Measurements from ENCODE around the gene LATS1. TPM values are rescaled to one million over a fixed set of nuclear protein-coding genes. Genes with fewer than 3 reads are reported as not detected.
A peak's percentile ranks its signal among the peaks of the same experiment; 100 is the strongest.
"Not testable (repeated sequence)": the region's sequence is repeated elsewhere in the genome, so short reads cannot be mapped to it uniquely, and the experiment has no call there.

Gene LATS1
- polyA plus RNA-seq (2012; ENCODE audit: missing spikeins), result 10.3 TPM

- TF ChIP-seq TAF1 (IDR thresholded peaks at IDR 0.05; ENCODE audit: borderline replicate concordance, low read depth, low read length), result peak; percentile 90
- peak; percentile 94 for TF ChIP-seq POLR2AphosphoS5 (IDR thresholded peaks at IDR 0.05; ENCODE audit: low read depth, low read length)
- peak; percentile 99 for TF ChIP-seq POLR2A (IDR thresholded peaks at IDR 0.05; ENCODE audit: low read depth, low read length)
- FAIRE-seq, result peak; percentile 87
These were observed at the start of gene LATS1 for GRCh38 chr6:149717588-149718458. Gene LATS1, minus strand, starts transcription at chr6:149718101. Its CDS starts 15,975 bp downstream, at chr6:149702126.

GRCh38 chr6:149766156-149766769 lies 48.4 kb upstream of the LATS1 start:
- no peak for TF ChIP-seq TAF1 (IDR thresholded peaks at IDR 0.05; ENCODE audit: borderline replicate concordance, low read depth, low read length)
- TF ChIP-seq POLR2AphosphoS5 (IDR thresholded peaks at IDR 0.05; ENCODE audit: low read depth, low read length), result no peak
- TF ChIP-seq POLR2A (IDR thresholded peaks at IDR 0.05; ENCODE audit: low read depth, low read length), result no peak
- FAIRE-seq (no peak), DNase-seq (ENCODE audit: insufficient read length) (no peak)

More at GRCh38 chr6:149717588-149718458, at the start of gene LATS1:
- peak; percentile 82 for DNase-seq (ENCODE audit: insufficient read length)

DNA sequence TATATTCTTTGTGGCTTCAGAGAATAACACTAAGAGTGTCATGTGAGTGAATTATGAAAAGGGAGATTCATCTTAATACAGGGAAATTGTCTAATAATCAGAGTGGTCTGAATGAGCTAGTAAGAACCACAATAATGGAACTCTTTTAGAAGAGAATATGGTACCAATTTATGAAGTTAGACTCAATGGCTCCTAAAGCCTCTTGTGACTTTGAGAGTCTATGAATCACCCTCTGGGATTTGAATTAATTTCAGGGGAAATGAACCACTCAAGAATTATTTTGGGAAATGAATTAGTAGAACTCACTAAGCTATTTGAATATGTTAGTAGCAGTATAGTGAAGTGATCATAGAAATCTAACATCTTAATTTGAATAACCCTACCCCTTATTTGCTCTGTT lies 46.0 kb upstream of the LATS1 start:
- no peak for FAIRE-seq

DNA sequence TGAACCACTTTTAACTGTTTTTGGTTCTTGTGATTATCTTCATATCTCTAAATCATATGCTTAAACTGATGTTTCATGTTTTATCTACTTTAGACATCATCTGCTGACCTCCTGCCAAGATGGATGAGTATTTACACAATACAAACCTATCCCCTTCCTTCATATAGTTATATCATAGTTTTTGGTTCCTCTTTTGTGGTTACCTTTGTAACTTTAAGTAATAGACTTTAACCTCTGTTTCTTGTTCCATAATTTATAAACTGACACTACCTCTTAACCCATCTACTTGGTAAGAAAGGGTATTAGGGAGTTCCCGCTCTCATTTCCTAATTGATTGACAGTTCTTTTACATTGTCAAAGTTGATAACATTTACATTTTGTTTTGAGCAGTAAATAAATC lies 43.5 kb upstream of the LATS1 start:
- TF ChIP-seq POLR2A (IDR thresholded peaks at IDR 0.05; ENCODE audit: low read depth, low read length), result no peak
- TF ChIP-seq POLR2AphosphoS5 (IDR thresholded peaks at IDR 0.05; ENCODE audit: low read depth, low read length), result no peak
- no peak for TF ChIP-seq TAF1 (IDR thresholded peaks at IDR 0.05; ENCODE audit: borderline replicate concordance, low read depth, low read length)
- DNase-seq (ENCODE audit: insufficient read length) (no peak), FAIRE-seq (peak; percentile 70)

More for the DNA sequence above, 46.0 kb upstream of the LATS1 start:
- no peak for TF ChIP-seq POLR2A (IDR thresholded peaks at IDR 0.05; ENCODE audit: low read depth, low read length)
- TF ChIP-seq TAF1 (IDR thresholded peaks at IDR 0.05; ENCODE audit: borderline replicate concordance, low read depth, low read length), result no peak
- TF ChIP-seq POLR2AphosphoS5 (IDR thresholded peaks at IDR 0.05; ENCODE audit: low read depth, low read length), result no peak
- no peak for DNase-seq (ENCODE audit: insufficient read length)

- TF ChIP-seq POLR2A (IDR thresholded peaks at IDR 0.05; ENCODE audit: low read depth, low read length) (no peak), TAF1 (IDR thresholded peaks at IDR 0.05; ENCODE audit: borderline replicate concordance, low read depth, low read length) (no peak), POLR2AphosphoS5 (IDR thresholded peaks at IDR 0.05; ENCODE audit: low read depth, low read length) (no peak)
- DNase-seq (ENCODE audit: insufficient read length) (no peak), FAIRE-seq (no peak)
These were observed 38.3 kb upstream of the LATS1 start for GRCh38 chr6:149756261-149756636.

- no peak for DNase-seq (ENCODE audit: insufficient read length)
- FAIRE-seq, result peak; percentile 79
- TF ChIP-seq POLR2A (IDR thresholded peaks at IDR 0.05; ENCODE audit: low read depth, low read length) (no peak), TAF1 (IDR thresholded peaks at IDR 0.05; ENCODE audit: borderline replicate concordance, low read depth, low read length) (no peak), POLR2AphosphoS5 (IDR thresholded peaks at IDR 0.05; ENCODE audit: low read depth, low read length) (no peak)
These were observed 37.7 kb upstream of the LATS1 start for GRCh38 chr6:149755300-149756260.

DNA sequence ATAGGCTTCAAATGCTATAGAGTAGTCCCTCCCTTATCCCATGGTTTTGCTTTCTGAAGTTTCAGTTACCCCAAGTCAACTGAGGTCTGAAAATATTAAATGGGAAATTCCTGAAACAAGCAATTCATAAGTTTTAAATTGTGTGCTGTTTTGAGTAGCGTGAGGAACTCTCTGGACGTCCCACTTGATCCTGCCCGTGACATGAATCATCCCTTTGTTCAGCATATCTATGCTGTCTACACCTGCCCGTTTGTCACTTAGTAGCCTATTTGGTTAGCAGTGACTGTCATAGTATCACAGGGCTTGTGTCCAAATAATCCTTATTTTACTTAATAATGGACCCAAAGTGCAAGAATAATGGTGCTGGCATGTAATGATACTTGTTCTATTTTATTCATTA lies 36.6 kb upstream of the LATS1 start:
- FAIRE-seq (no peak), DNase-seq (ENCODE audit: insufficient read length) (no peak)
- TF ChIP-seq POLR2A (IDR thresholded peaks at IDR 0.05; ENCODE audit: low read depth, low read length), result no peak
- TF ChIP-seq POLR2AphosphoS5 (IDR thresholded peaks at IDR 0.05; ENCODE audit: low read depth, low read length), result no peak
- no peak for TF ChIP-seq TAF1 (IDR thresholded peaks at IDR 0.05; ENCODE audit: borderline replicate concordance, low read depth, low read length)

GRCh38 chr6:149753374-149753637 lies 35.4 kb upstream of the LATS1 start:
- DNase-seq (ENCODE audit: insufficient read length); FAIRE-seq: not testable (repeated sequence)

DNA sequence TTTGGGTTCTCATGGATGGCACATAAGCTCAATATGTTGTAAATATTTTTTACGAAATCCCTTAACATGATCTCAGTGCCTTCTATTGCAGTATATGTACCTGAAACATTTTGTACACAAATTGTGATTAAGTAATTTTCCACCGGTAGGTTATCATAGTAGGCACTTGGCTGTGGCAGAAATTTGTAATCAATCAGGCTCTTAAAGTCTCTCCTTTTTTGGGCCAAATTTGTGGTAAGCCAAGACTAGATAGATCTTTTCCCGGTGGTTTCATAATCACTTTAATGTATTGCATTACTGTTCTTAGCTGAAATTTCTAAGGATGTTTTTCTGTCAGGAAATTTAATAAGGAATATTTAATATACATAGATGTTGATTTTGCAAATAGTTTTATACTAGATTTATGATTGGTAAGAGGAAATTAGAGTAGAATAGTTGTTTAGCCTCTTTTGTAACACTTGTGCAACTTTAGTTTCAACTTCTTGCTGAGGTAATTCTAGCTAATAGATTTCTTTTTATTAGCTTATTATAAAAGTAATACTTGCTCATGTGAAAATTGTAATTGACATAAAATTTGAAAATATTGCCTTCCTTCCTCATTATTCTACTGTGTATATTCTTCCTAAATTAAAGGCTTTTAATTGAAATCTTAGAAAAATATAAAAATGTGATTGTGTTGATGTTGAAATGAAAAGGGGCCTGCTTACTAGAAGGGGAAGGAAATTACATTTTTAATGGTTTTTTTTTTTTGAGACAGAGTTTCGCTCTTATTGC lies 34.9 kb upstream of the LATS1 start:
- FAIRE-seq (no peak), DNase-seq (ENCODE audit: insufficient read length) (no peak)
- TF ChIP-seq POLR2AphosphoS5 (IDR thresholded peaks at IDR 0.05; ENCODE audit: low read depth, low read length) (no peak), TAF1 (IDR thresholded peaks at IDR 0.05; ENCODE audit: borderline replicate concordance, low read depth, low read length) (no peak), POLR2A (IDR thresholded peaks at IDR 0.05; ENCODE audit: low read depth, low read length) (no peak)

DNA sequence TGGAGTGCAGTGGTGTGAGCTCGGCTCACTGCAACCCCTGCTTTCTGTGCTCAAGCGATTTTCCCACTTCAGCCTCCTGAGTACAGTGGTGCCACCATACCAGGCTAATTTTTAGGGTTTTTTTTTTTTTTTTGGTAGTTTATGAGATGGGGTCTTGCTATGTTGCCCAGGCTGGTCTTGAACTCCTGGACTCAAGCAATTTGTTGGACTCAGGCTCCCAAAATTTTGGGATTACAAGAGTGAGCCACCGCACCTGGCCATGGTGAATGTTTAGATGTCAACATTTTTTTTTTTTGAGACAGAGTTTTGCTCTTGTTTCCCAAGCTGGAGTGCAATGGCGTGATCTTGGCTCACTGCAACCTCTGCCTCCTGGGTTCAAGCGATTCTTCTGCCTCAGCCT lies 34.0 kb upstream of the LATS1 start:
- not testable (repeated sequence) for DNase-seq (ENCODE audit: insufficient read length); FAIRE-seq

GRCh38 chr6:149751239-149751638 lies 33.3 kb upstream of the LATS1 start:
- FAIRE-seq, result no peak

More at GRCh38 chr6:149751239-149751638, 33.3 kb upstream of the LATS1 start:
- no peak for DNase-seq (ENCODE audit: insufficient read length)
- TF ChIP-seq POLR2A (IDR thresholded peaks at IDR 0.05; ENCODE audit: low read depth, low read length), result no peak
- no peak for TF ChIP-seq POLR2AphosphoS5 (IDR thresholded peaks at IDR 0.05; ENCODE audit: low read depth, low read length)
- TF ChIP-seq TAF1 (IDR thresholded peaks at IDR 0.05; ENCODE audit: borderline replicate concordance, low read depth, low read length), result no peak

Data from GM12892 (cell line).